ENCODE results near the gene FRAS1. TPM values are rescaled to one million over a fixed set of nuclear protein-coding genes. Genes with fewer than 3 reads are reported as not detected.

FRAS1 gene
- total RNA-seq, 1 donor from 2014 or later, result 20.2 TPM

DNA sequence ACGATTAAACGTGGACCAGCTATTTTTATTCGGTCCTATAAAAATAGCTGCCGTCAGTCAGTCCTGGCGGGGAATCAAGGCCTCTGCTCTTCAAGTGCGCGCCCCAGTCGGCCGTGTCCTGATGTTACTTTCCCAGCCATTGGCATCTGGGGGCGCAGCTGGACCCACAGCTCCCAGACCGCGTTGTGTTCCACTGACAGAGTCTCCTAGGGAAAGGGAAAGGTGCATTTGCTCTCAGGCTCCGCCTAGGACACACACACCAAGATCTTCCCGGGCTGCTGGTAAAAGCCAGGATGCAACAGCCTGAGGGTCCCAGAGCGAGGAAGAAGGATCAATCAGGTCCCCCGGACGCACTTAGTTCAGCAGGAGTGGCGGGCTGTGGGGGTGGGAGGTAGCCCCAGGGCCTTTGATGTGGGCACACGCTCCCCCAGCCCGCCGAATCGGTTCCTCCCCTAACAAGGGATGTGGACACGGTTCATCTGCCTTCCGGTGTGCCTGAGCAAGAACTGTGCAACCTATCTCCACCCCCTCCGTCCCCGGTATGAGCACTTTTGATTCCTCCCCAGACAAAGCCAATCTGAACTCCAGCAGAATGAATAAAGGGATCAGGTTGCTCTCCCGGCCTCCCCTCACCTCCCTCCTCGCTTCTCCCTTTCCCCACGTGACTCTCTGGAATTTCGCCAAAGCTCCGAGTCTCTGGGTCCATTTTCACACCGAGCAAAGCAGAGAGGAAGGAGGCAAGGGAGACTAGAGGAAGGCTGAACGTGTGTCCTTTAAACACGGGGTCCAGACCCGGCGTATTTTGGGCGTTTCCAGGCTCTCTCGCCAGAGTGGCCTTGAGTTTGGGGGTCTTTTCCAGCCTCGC lies 626 bp upstream of the FRAS1 start:
- Histone ChIP-seq H3K4me1 (peaks cover 17% of the 10 kb centered on the region), H3K9me3 (no peaks in the 10 kb centered on the region), H3K27ac (no peak overlapping the region), H3K4me3 (peak overlapping the region; percentile 65), H3K27me3 (peaks cover 23% of the 10 kb centered on the region), H3K36me3 (no peaks in the 10 kb centered on the region)
- DNase-seq (peak; percentile 72), ATAC-seq (peak; percentile 44)
- TF ChIP-seq, protein P1, sequence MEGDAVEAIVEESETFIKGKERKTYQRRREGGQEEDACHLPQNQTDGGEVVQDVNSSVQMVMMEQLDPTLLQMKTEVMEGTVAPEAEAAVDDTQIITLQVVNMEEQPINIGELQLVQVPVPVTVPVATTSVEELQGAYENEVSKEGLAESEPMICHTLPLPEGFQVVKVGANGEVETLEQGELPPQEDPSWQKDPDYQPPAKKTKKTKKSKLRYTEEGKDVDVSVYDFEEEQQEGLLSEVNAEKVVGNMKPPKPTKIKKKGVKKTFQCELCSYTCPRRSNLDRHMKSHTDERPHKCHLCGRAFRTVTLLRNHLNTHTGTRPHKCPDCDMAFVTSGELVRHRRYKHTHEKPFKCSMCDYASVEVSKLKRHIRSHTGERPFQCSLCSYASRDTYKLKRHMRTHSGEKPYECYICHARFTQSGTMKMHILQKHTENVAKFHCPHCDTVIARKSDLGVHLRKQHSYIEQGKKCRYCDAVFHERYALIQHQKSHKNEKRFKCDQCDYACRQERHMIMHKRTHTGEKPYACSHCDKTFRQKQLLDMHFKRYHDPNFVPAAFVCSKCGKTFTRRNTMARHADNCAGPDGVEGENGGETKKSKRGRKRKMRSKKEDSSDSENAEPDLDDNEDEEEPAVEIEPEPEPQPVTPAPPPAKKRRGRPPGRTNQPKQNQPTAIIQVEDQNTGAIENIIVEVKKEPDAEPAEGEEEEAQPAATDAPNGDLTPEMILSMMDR (IDR thresholded peaks at IDR 0.05), result no peak
- intact Hi-C loops (cut with DNase I), result no loop called here

DNA sequence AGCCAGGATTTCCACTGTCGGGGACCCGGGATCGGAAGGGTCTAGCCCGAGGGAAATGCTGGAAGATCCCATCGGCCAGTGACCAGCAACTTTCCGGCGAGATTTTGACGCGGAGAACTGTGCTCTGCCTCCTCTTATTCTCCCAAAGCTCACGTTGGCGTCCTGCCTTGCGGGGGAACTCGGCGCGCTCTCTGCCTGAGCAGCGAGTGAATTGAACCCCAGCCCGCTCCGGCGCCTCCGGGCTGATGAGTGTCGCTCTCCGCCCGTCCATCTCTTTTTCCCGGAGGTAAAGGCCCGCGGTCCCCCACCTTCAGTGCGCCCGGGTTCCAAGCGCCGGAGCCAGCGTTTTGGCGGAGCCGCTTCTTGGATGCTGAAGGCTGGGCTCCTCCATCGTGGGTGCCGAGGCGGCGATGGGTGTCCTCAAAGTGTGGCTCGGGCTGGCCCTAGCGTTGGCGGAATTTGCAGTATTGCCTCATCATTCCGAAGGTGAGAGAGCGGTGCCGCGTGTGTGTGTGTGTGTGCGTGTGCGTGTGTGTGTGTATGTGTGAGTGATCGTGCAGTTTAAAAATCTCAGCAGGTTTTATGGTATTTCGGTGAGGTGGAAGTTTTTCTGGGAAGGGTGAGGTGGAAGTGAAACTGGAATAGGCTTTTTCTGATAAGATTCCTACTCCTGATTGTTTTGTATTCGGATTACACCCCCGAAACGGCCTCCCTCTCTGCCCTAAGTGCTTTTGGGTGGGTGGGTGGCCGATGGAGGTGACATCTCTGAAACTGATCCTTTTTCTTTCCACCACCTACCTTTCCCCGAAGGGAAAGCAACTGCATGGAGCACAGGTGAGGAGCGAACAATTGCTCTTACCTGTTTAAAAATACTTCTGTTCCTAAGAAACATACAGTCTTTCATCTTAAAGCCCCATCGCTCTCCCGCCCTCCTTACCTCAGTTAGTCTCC lies 752 bp downstream of the FRAS1 start:
- Histone ChIP-seq H3K9me3 (no peaks in the 10 kb centered on the region), H3K4me1 (peaks cover 17% of the 10 kb centered on the region), H3K4me3 (peak overlapping the region; percentile 65), H3K36me3 (no peaks in the 10 kb centered on the region), H3K27ac (peak overlapping the region; percentile 70), H3K27me3 (peaks cover 23% of the 10 kb centered on the region)
- TF ChIP-seq, protein P1 (IDR thresholded peaks at IDR 0.05), result no peak
- intact Hi-C loops (cut with DNase I), result no loop called here
- DNase-seq (peak; percentile 79), ATAC-seq (peak; percentile 67)

DNA sequence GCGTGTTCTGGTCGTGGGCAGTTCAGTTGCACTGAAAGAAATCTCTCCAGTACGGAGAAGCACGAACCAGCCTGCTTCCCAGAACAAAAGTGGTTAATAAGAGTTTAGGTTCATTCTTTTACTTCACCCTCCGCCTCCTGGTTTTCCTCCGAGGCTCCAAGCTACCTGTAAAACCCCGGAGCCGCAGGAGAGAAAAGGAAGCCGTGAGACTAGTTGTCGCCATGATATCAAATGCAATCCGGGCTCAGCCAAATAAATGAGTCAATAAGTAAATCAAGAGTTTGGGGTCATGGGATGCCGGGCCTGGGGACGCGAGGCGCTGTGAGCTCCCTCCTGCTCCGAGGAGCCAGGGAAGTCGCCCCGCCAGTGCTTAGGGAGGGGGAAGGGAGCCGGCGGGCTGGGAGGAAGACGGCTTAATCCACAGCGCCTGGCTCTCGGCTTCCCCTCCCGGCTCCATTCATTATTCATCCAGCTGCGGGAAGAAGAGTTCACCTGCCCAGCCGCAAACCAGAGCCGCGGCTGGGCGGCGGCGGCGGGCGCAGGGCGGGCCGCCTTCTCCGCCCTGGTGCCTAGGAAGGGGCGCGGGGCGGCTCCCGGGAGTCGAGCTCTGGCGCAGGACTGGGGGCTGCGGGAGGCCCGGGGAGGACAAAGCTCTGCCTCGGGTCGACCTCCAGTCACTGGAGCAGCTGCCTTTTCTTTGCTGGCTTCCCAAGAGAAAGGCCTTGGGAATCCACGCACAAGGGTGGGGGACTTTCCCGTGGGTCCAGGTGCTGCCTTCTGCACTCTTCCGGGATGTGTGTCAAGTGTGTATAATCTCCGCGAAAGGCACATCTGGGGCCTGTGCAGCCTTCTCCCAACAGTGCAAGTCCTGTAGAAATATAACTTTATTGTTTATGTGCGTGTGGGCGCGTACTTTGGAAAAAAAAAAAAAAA lies 1.7 kb downstream of the FRAS1 start:
- H3K27ac ChIP-seq, result peak overlapping the region; percentile 70
- peak; percentile 74 for DNase-seq
- ATAC-seq, result peak; percentile 60
- peaks cover 17% of the 10 kb centered on the region for H3K4me1 ChIP-seq
- H3K4me3 ChIP-seq, result peak overlapping the region; percentile 65
- intact Hi-C loops (cut with DNase I), result no loop called here
- no peaks in the 10 kb centered on the region for H3K36me3 ChIP-seq
- H3K27me3 ChIP-seq, result peaks cover 23% of the 10 kb centered on the region
- no peaks in the 10 kb centered on the region for H3K9me3 ChIP-seq
- TF ChIP-seq, protein P1 (IDR thresholded peaks at IDR 0.05), result no peak

DNA sequence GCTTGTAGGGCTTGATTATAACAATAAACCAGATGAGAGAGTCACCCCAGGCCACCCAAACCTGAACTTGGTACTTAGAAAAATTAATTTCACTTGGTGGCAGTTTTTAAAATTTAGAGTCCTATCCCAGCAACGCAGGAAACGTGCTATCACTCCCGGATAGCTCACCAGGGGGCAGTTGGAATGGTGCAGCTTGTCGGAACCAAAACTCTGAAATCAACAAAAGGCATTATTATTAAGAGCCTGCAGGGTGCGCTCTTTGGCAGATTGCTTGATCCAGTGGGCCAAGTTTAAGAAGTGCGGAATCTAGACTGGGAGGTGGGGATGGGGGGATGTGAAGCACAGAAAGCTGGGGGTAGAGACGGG lies 2.4 kb downstream of the FRAS1 start:
- peaks cover 23% of the 10 kb centered on the region for H3K27me3 ChIP-seq
- ATAC-seq (peak; percentile 80), DNase-seq (no peak)
- peaks cover 17% of the 10 kb centered on the region for H3K4me1 ChIP-seq
- H3K9me3 ChIP-seq, result no peaks in the 10 kb centered on the region
- no peaks in the 10 kb centered on the region for H3K36me3 ChIP-seq
- TF ChIP-seq, protein P1 (IDR thresholded peaks at IDR 0.05), result peak; percentile 58
- peak overlapping the region; percentile 70 for H3K27ac ChIP-seq
- peak overlapping the region; percentile 65 for H3K4me3 ChIP-seq
- intact Hi-C loops (cut with DNase I), result no loop called here

DNA sequence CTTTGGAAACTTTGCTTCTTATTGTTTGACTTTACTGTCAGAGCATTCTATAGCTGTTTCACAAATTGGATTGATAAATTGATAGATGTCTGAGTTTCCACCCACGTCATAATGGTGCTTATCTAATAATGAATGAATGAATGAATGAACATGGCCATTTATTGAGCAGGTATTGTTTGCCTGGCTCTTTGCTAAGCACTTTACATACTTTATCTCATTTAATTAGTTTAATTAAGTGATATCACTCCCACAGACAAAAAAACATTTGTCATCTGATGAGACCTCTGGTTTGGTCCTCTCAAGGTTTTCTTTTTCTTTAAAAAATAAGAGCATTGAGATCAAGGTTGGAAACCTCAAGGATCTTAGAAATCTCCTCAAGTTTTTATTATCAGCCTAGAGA lies 2.8 kb downstream of the FRAS1 start:
- Histone ChIP-seq H3K9me3 (no peaks in the 10 kb centered on the region), H3K36me3 (no peaks in the 10 kb centered on the region), H3K27me3 (peaks cover 23% of the 10 kb centered on the region), H3K4me3 (no peak overlapping the region), H3K4me1 (peaks cover 17% of the 10 kb centered on the region), H3K27ac (no peak overlapping the region)
- ATAC-seq (no peak), DNase-seq (no peak)
- TF ChIP-seq, protein P1 (IDR thresholded peaks at IDR 0.05), result no peak
- intact Hi-C loops (cut with DNase I), result no loop called here

Measured in upper lobe of right lung (tissue), 1 donor.